Panc1 (cell line): ENCODE data around the gene NR4A1. TPM values are rescaled to one million over a fixed set of nuclear protein-coding genes. Genes with fewer than 3 reads are reported as not detected.

Experiments used
- ATAC-seq: fragments of 200-7000 bp; cut with Tn5 transposase; 2 replicates; pipeline ENCODE4 v1.9.1; 2020; ENCODE audit warnings: mild to moderate bottlenecking, moderate library complexity
- BruUV-seq: library from RNA; stranded (reverse); fragments of 400-500 nt; replicated peaks from 2 replicates; lab custom pipeline; 2021; lab: Mats Ljungman, UMichigan
- CTCF ChIA-PET: fragments of 300-600 bp; sonication (Branson Sonifier 250); formaldehyde crosslinking; loops from one replicate; lab custom pipeline; 2022; ENCODE audit warnings: antibody characterized with exemption; lab: Charles Lee
- POLR2A ChIA-PET: fragments of 300-600 bp; sonication (Branson Sonifier 250); formaldehyde crosslinking; loops from one replicate; lab custom pipeline; 2022; ENCODE audit warnings: antibody characterized with exemption; lab: Charles Lee
- DNase-seq: peaks from one replicate; pipeline ENCODE4 v3.0.0-alpha.2; 2010; ENCODE audit warnings: low read depth, low spot score
- H3K27ac ChIP-seq: 2 replicates; pipeline ENCODE4 v1.5.1; 2011; ENCODE audit warnings: mild to moderate bottlenecking, low read length, inconsistent platforms
- H3K27me3 ChIP-seq: fragments of 200-500 bp; sonication (Bioruptor generic); 2 replicates; pipeline ENCODE4 v1.6.0; 2014; ENCODE audit warnings: low read length, inconsistent platforms; ENCODE audit not compliant: control insufficient read depth, insufficient read depth
- H3K36me3 ChIP-seq: fragments of 200-500 bp; sonication (Bioruptor generic); 2 replicates; pipeline ENCODE4 v1.5.1; 2014; ENCODE audit warnings: inconsistent platforms, mild to moderate bottlenecking, low read length, moderate library complexity; ENCODE audit not compliant: control insufficient read depth, insufficient read depth
- H3K4me1 ChIP-seq: 2 replicates; pipeline ENCODE4 v1.5.1; 2011; ENCODE audit warnings: inconsistent platforms, mild to moderate bottlenecking, low read length, moderate library complexity; ENCODE audit not compliant: control insufficient read depth, insufficient read depth
- H3K4me3 ChIP-seq, 2 experiments: 2 replicates each; pipeline ENCODE4 v1.5.1; 2011 to 2012; ENCODE audit warnings: low read depth in 2 of 2, low read length in 2 of 2, mild to moderate bottlenecking in 2 of 2, inconsistent platforms in 1 of 2, moderate library complexity in 1 of 2
- H3K9me3 ChIP-seq: fragments of 200-500 bp; sonication (Bioruptor generic); 2 replicates; pipeline ENCODE4 v1.5.1; 2014; ENCODE audit warnings: low read depth, mild to moderate bottlenecking, inconsistent platforms, low read length, moderate library complexity; ENCODE audit not compliant: control insufficient read depth, insufficient read depth
- POLR2AphosphoS5 ChIP-seq: IDR thresholded peaks from 2 replicates; pipeline ENCODE4 v1.6.1; 2012; ENCODE audit warnings: mild to moderate bottlenecking, low read depth, low read length, moderate library complexity
- SIN3A ChIP-seq: IDR thresholded peaks from 2 replicates; pipeline ENCODE4 v1.6.1; 2012; ENCODE audit warnings: low read depth, mild to moderate bottlenecking, low read length, moderate library complexity, borderline replicate concordance; ENCODE audit not compliant: insufficient read depth
- TCF7L2 ChIP-seq: IDR thresholded peaks from 2 replicates; pipeline ENCODE4 v1.6.1; 2011; ENCODE audit warnings: mild to moderate bottlenecking, low read depth, low read length, inconsistent platforms
- in situ Hi-C: cut with HindIII; loops from 2 replicates; pipeline ENCODE4 v1.10.0; 2016; ENCODE audit warnings: low sequenced_read_pairs, low pct_unique_long_range_greater_than_20kb
- intact Hi-C: fragments of 100-400 bp; cut with micrococcal nuclease; formaldehyde crosslinking; loops from one replicate; pipeline ENCODE4 v1.10.0; 2022; ENCODE audit not compliant: unreplicated experiment
- total RNA-seq: library from RNA; stranded (reverse); gene quantifications from one replicate; pipeline ENCODE4 v1.2.1, GENCODE V29; 2021; ENCODE audit not compliant: unreplicated experiment
- TF ChIP-seq, protein P1 (sequence below), 2 experiments: IDR thresholded peaks; 2 replicates each; pipeline ENCODE4 v1.6.1; 2011 to 2012; ENCODE audit warnings: low read depth in 2 of 2, control low read depth in 1 of 2, low read length in 1 of 2, mild to moderate bottlenecking in 1 of 2, moderate library complexity in 1 of 2; ENCODE audit not compliant: insufficient read depth in 1 of 2
- TF ChIP-seq, protein P2 (sequence below): fragments of 450-650 bp; IDR thresholded peaks from 2 replicates; pipeline ENCODE4 v1.5.1; 2017; ENCODE audit warnings: mild to moderate bottlenecking

Gene NR4A1
- total RNA-seq, 1 experiment from 2014 or later: 2.0 TPM

DNA sequence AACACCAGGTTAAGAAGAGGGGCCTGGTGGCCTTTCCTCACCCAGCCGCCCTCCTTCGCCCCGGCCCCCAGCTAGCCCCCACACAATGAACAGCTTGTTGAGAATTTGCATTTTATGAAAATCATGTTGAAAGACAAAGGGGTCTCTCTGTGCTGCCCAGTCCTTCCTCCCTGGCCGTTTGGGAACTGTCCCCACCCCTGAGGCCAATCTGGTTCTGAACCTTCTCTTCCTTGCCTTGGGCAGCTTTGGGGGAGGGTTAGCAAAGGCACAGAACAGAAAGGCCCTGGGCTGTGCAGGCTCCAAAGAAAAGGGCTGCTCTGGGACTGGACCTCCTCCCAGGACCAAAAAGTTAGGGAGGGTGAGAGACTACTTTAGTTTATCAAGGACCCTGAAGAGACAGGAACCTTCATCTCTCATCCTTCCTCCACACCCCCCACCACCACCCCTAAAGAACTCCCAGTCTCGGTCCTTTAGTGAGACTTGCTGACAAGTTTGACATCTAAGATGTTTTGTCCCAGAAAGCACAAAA, 43.2 kb upstream of the NR4A1 start:
- TF ChIP-seq SIN3A (no peak), POLR2AphosphoS5 (no peak), TCF7L2 (no peak)
- TF ChIP-seq, protein P1, sequence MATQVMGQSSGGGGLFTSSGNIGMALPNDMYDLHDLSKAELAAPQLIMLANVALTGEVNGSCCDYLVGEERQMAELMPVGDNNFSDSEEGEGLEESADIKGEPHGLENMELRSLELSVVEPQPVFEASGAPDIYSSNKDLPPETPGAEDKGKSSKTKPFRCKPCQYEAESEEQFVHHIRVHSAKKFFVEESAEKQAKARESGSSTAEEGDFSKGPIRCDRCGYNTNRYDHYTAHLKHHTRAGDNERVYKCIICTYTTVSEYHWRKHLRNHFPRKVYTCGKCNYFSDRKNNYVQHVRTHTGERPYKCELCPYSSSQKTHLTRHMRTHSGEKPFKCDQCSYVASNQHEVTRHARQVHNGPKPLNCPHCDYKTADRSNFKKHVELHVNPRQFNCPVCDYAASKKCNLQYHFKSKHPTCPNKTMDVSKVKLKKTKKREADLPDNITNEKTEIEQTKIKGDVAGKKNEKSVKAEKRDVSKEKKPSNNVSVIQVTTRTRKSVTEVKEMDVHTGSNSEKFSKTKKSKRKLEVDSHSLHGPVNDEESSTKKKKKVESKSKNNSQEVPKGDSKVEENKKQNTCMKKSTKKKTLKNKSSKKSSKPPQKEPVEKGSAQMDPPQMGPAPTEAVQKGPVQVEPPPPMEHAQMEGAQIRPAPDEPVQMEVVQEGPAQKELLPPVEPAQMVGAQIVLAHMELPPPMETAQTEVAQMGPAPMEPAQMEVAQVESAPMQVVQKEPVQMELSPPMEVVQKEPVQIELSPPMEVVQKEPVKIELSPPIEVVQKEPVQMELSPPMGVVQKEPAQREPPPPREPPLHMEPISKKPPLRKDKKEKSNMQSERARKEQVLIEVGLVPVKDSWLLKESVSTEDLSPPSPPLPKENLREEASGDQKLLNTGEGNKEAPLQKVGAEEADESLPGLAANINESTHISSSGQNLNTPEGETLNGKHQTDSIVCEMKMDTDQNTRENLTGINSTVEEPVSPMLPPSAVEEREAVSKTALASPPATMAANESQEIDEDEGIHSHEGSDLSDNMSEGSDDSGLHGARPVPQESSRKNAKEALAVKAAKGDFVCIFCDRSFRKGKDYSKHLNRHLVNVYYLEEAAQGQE (IDR thresholded peaks at IDR 0.05; ENCODE audit: insufficient read depth in 1 of 2, low read depth in 2 of 2, low read length in 1 of 2): no peak
- TF ChIP-seq, protein P2, sequence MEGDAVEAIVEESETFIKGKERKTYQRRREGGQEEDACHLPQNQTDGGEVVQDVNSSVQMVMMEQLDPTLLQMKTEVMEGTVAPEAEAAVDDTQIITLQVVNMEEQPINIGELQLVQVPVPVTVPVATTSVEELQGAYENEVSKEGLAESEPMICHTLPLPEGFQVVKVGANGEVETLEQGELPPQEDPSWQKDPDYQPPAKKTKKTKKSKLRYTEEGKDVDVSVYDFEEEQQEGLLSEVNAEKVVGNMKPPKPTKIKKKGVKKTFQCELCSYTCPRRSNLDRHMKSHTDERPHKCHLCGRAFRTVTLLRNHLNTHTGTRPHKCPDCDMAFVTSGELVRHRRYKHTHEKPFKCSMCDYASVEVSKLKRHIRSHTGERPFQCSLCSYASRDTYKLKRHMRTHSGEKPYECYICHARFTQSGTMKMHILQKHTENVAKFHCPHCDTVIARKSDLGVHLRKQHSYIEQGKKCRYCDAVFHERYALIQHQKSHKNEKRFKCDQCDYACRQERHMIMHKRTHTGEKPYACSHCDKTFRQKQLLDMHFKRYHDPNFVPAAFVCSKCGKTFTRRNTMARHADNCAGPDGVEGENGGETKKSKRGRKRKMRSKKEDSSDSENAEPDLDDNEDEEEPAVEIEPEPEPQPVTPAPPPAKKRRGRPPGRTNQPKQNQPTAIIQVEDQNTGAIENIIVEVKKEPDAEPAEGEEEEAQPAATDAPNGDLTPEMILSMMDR: no peak
- H3K27ac ChIP-seq: no peak overlapping the region
- BruUV-seq: no TSS peak
- intact Hi-C loops: no loop called here
- no peaks in the 10 kb centered on the region for H3K36me3 ChIP-seq
- ChIA-PET CTCF (interaction anchor here (0.7 to 1.1 kb wide), 3 partner anchors 13 to 323 kb away, joined by 4 to 7 read pairs (median 4); no protein-coding TSS in a partner anchor), POLR2A (interaction anchor here (0.6 kb wide), 1 partner anchor 15 kb away, joined by 15 read pairs; no protein-coding TSS in a partner anchor)
- in situ Hi-C loops: no loop called here
- DNase-seq (no peak), ATAC-seq (no peak)
- H3K4me1 ChIP-seq: no peaks in the 10 kb centered on the region
- H3K27me3 ChIP-seq: peaks cover 4% of the 10 kb centered on the region; the same call in 1 of the 2 replicates
- no peaks in the 10 kb centered on the region for H3K9me3 ChIP-seq
- H3K4me3 ChIP-seq: no peak overlapping the region

DNA sequence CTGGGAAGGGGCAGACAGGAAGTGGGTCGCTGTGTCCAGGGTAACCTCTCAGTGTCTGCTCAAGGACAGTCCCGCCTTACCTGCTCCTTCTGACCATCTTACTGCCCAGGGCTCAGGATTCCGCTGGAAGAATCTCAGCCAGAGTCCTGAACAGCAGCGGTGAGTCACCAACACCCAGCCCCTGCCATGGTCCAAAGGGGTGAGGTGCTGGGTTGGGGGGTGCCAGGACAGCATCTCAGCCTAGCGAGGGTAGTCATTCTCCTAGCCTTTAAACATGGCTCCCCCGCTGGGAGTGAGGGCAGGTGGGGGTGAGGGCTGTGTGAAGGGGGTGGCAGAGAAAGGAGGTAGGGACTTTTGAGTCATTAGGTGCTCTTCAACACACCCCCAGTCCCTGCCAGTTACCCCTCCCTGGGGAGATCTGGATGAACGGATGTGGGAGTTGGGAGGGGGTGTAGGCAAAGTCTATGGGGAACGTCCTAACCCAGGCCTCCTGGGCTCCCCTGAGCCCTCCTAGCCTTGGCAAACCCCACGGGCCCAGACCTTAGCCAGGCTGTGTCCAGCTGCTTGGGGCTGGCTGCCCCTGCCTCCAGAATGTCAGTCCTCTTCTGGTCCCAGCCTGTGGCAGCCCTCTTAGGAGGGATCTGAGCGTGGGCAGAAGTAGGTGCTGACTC, 42.0 kb upstream of the NR4A1 start:
- Histone ChIP-seq H3K27ac (no peak overlapping the region), H3K4me1 (no peaks in the 10 kb centered on the region), H3K4me3 (no peak overlapping the region), H3K27me3 (peaks cover 4% of the 10 kb centered on the region; the same call in 1 of the 2 replicates), H3K36me3 (no peaks in the 10 kb centered on the region), H3K9me3 (no peaks in the 10 kb centered on the region)
- CTCF ChIA-PET: no interaction called here
- no TSS peak for BruUV-seq
- in situ Hi-C loops: no loop called here
- no peak for DNase-seq
- no peak for ATAC-seq
- intact Hi-C loops: no loop called here
- POLR2A ChIA-PET: interaction anchor here (0.6 kb wide), 1 partner anchor 896 kb away, joined by 5 read pairs; the partner anchor contains the start of gene KRT8
- TF ChIP-seq TCF7L2 (no peak), POLR2AphosphoS5 (no peak), SIN3A (no peak)
- TF ChIP-seq, protein P1 (IDR thresholded peaks at IDR 0.05; ENCODE audit: insufficient read depth in 1 of 2, low read depth in 2 of 2, low read length in 1 of 2): no peak
- TF ChIP-seq, protein P2: no peak
